Common myeloid progenitor, CD34-positive (primary cell): ENCODE measurements around the gene CLTCL1.

Experiments used
- CTCF ChIA-PET: fragments of 350-600 bp; sonication (Branson Sonifier 250); formaldehyde crosslinking; loops from one replicate; lab custom pipeline; 2021; ENCODE audit warnings: antibody characterized with exemption; lab: Charles Lee
- POLR2A ChIA-PET: fragments of 350-600 bp; sonication (Branson Sonifier 250); formaldehyde crosslinking; loops from one replicate; lab custom pipeline; 2021; ENCODE audit warnings: antibody characterized with exemption; lab: Charles Lee
- DNase-seq, 3 donors: peaks; one replicate each; pipeline versions ENCODE4 v3.0.0 to v3.0.0-alpha.2; 2013
- H3K27ac ChIP-seq, 2 experiments: 1 replicate in 1 of 2; 2 replicates in 1 of 2; pipeline ENCODE4 v1.7.0; 2013; ENCODE audit warnings: inconsistent platforms in 2 of 2, low read length in 2 of 2, mild to moderate bottlenecking in 2 of 2, low read depth in 1 of 2, moderate library complexity in 1 of 2; ENCODE audit not compliant: severe bottlenecking in 2 of 2, insufficient read depth in 1 of 2, poor library complexity in 1 of 2
- H3K27me3 ChIP-seq, 5 experiments: replicated peaks in 2 of 5; 1 replicate in 3 of 5; 2 replicates in 2 of 5; pipeline versions ENCODE4 v1.6.1 to v1.7.0; 2013; ENCODE audit warnings: low read length in 4 of 5, mild to moderate bottlenecking in 2 of 5, moderate library complexity in 2 of 5, inconsistent platforms in 1 of 5; ENCODE audit not compliant: insufficient read depth in 5 of 5, control insufficient read depth in 4 of 5
- H3K36me3 ChIP-seq, 4 experiments: 1 replicate in 2 of 4; 2 replicates in 2 of 4; pipeline versions ENCODE4 v1.6.1 to v1.7.0; 2013; ENCODE audit warnings: low read length in 3 of 4, control low read depth in 1 of 4, mild to moderate bottlenecking in 1 of 4; ENCODE audit not compliant: control insufficient read depth in 4 of 4, insufficient read depth in 4 of 4
- H3K4me1 ChIP-seq, 4 experiments: 1 replicate in 3 of 4; 2 replicates in 1 of 4; pipeline versions ENCODE4 v1.6.1 to v1.7.1; 2013; ENCODE audit warnings: low read length in 3 of 4, mild to moderate bottlenecking in 3 of 4, control low read depth in 1 of 4, inconsistent platforms in 1 of 4, moderate library complexity in 1 of 4; ENCODE audit not compliant: control insufficient read depth in 4 of 4, insufficient read depth in 4 of 4; ENCODE audit errors: control extremely low read depth in 1 of 4
- H3K4me3 ChIP-seq, 7 experiments: 1 replicate in 4 of 7; 2 replicates in 3 of 7; pipeline versions ENCODE4 v1.5.1 to v1.7.0; 2013; ENCODE audit warnings: mild to moderate bottlenecking in 7 of 7, low read length in 6 of 7, moderate library complexity in 6 of 7, inconsistent platforms in 2 of 7, low read depth in 2 of 7, control low read depth in 1 of 7; ENCODE audit not compliant: insufficient read depth in 4 of 7, control insufficient read depth in 1 of 7; ENCODE audit errors: extremely low read depth in 1 of 7
- H3K9me3 ChIP-seq, 5 experiments: 1 replicate in 4 of 5; 2 replicates in 1 of 5; pipeline versions ENCODE4 v1.6.1 to v1.7.1; 2013; ENCODE audit warnings: low read length in 4 of 5, mild to moderate bottlenecking in 2 of 5, inconsistent platforms in 1 of 5, low read depth in 1 of 5, moderate library complexity in 1 of 5; ENCODE audit not compliant: control insufficient read depth in 4 of 5, insufficient read depth in 2 of 5; ENCODE audit errors: control extremely low read depth in 1 of 5
- WGBS: methylation state at CpG from one replicate; pipeline ENCODE4 v1.1.5; 2013; ENCODE audit not compliant: insufficient coverage; 5-methylcytosine and 5-hydroxymethylcytosine counted together

Gene CLTCL1

DNA sequence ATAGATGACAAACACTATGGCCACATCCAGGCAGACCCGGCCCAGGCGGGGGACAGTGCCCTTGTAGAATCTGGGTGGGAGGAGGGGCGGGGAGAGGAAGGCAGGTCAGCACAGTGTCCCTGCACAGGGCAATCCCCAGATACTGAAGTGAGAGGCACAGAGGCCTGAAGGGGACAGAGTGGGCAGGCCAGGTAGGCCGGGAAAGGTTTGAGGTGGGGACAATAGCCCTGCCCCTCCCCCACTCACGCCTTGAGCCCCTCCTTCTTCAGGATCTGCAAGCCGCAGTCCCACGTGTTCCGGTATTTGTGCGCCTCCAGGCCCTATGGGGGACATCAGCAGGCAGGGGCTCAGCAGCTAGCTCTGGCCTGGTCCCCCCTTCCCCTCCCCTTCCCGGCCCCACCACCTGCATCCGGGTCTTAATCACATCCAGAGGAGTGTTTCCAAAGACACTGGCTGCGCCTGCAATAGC lies 115.3 kb downstream of the CLTCL1 start:
- peaks cover 0 to 25% (median 5%) of the 10 kb centered on the region in 4 experiments for H3K36me3 ChIP-seq
- ChIA-PET POLR2A (no interaction called here), CTCF (no interaction called here)
- H3K9me3 ChIP-seq, result no peaks in the 10 kb centered on the region
- H3K27me3 ChIP-seq, result no peaks in the 10 kb centered on the region
- no peak overlapping the region for H3K27ac ChIP-seq
- 84% methylated on average over 7 of the region's 12 CpGs for WGBS
- no peak overlapping the region for H3K4me3 ChIP-seq
- H3K4me1 ChIP-seq, result peaks cover 6 to 61% (median 55%) of the 10 kb centered on the region in 4 experiments
- peak in 2 of 3 donors; percentile 28 for DNase-seq

DNA sequence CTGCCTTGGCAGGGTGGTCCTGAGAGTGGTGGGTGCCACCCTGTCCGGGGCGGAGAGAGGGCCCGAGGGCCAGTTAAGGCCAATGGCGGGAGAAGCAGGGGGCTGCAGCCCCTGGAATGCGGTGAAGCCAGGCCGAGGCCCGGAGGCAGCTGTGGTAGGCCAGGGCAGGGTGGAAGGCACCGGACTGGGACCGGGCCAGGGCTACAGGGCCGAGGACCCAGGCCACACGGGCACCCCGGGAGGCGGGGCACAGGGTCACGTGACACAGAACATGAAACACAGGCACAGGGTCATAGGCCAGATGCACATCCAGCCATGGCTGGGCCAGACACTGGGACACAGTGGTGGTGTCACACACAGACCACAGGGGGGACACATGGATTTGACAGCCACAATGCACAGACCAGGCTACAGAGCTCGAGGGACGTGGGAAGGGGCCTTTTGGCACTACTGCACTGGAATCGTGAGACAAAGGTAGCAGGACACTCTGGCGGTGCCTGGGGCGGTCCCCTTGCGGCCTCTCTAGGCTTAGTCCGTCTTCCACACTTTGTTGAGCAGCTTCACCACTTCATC lies 115.8 kb downstream of the CLTCL1 start:
- Histone ChIP-seq H3K36me3 (peaks cover 0 to 25% (median 5%) of the 10 kb centered on the region in 4 experiments), H3K9me3 (no peaks in the 10 kb centered on the region), H3K4me3 (no peak overlapping the region), H3K27me3 (peaks cover 0 to 5% (median 2%) of the 10 kb centered on the region in 5 experiments), H3K27ac (no peak overlapping the region), H3K4me1 (peaks cover 6 to 66% (median 60%) of the 10 kb centered on the region in 4 experiments)
- WGBS, result 86% methylated on average over 11 of the region's 21 CpGs
- ChIA-PET POLR2A (no interaction called here), CTCF (no interaction called here)
- DNase-seq, result no peak

- WGBS, result 99% methylated on average over 7 of the region's 7 CpGs
- DNase-seq, result no peak
- POLR2A ChIA-PET, result no interaction called here
- H3K27me3 ChIP-seq, result peaks cover 0 to 11% (median 7%) of the 10 kb centered on the region in 5 experiments
- peaks cover 6 to 69% (median 63%) of the 10 kb centered on the region in 4 experiments for H3K4me1 ChIP-seq
- H3K9me3 ChIP-seq, result no peaks in the 10 kb centered on the region
- H3K27ac ChIP-seq, result peak overlapping the region in 1 of 2 experiments; percentile 20
- no peak overlapping the region for H3K4me3 ChIP-seq
- CTCF ChIA-PET, result interaction anchor here (0.9 to 1.6 kb wide), 2 partner anchors 28 kb away, joined by 3 to 7 read pairs; no protein-coding TSS in a partner anchor
- H3K36me3 ChIP-seq, result peaks cover 0 to 25% (median 5%) of the 10 kb centered on the region in 4 experiments
Measured at GRCh38 chr22:19175026-19175601, 116.4 kb downstream of the CLTCL1 start.

DNA sequence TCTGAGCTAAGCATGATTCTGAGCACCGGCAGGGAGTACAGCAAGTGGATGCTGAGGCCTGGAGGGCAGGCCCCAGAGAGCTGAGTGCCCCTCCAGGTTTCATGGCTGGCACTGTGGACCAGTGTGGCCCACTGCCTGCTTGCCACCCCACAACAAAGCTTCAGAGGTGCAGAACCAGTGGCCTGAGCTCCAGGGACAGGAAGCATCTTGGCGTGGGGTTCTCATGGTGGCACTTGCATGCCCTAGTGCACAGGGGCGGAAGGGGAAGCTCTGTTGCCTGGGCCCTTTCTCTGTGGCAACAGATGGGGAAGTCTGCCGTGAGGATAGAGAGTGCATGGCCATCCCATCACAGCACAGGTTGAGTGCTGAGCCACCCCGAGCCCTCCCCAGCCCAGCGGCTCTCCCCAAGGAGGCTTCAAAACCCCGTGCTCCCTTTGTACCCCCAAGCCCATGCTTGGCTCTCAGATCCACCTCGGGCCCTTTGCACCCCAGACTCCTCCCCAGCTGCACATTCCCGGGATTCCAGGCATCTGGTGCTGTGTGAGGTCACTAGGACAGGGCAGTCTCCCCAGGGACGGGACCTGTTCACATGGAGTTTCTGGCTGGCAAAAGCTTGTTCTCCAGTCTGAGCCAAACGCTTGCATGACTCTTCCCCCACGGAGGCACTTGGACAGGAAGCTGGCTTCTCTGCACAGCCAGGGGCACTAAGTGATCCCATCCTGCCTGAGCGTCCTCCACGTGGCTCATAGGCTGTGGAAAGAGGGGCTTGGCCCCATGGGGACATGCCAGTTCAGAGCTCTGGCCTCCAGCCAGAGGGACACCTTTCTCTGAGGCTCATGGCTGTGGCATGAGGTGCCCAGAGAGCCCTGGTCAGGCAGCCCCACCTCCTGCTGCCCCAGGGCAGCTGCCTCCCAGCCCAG lies 117.2 kb downstream of the CLTCL1 start:
- CTCF ChIA-PET, result interaction anchor here (0.9 to 1.7 kb wide), 4 partner anchors 20 to 28 kb away, joined by 3 to 7 read pairs (median 4); no protein-coding TSS in a partner anchor
- H3K27me3 ChIP-seq, result peaks cover 0 to 18% (median 12%) of the 10 kb centered on the region in 5 experiments
- peak overlapping the region in 1 of 2 experiments; percentile 20 for H3K27ac ChIP-seq
- DNase-seq, result peak; percentile 18 to 77 (median 74)
- POLR2A ChIA-PET, result interaction anchor here (0.6 kb wide), 1 partner anchor 189 kb away, joined by 3 read pairs; no protein-coding TSS in a partner anchor
- peak overlapping the region in 1 of 7 experiments; percentile 28 for H3K4me3 ChIP-seq
- H3K9me3 ChIP-seq, result no peaks in the 10 kb centered on the region
- WGBS, result 65% methylated on average over 14 of the region's 14 CpGs
- peaks cover 6 to 69% (median 63%) of the 10 kb centered on the region in 4 experiments for H3K4me1 ChIP-seq
- H3K36me3 ChIP-seq, result peaks cover 0 to 25% (median 5%) of the 10 kb centered on the region in 4 experiments

GRCh38 chr22:19173047-19174035 lies 118.2 kb downstream of the CLTCL1 start:
- H3K27ac ChIP-seq, result peak overlapping the region; percentile 61 to 93
- peaks cover 6 to 63% (median 59%) of the 10 kb centered on the region in 4 experiments for H3K4me1 ChIP-seq
- ChIA-PET CTCF (interaction anchor here (1.1 to 1.7 kb wide), 5 partner anchors 19 to 39 kb away, joined by 3 to 7 read pairs (median 4); partner anchors contain the start of gene ESS2), POLR2A (interaction anchor here (0.6 kb wide), 1 partner anchor 190 kb away, joined by 3 read pairs; no protein-coding TSS in a partner anchor)
- H3K36me3 ChIP-seq, result peaks cover 0 to 25% (median 5%) of the 10 kb centered on the region in 4 experiments
- no peaks in the 10 kb centered on the region for H3K9me3 ChIP-seq
- peak overlapping the region in 4 of 7 experiments; percentile 20 to 92 (median 86) for H3K4me3 ChIP-seq
- peaks cover 0 to 29% (median 21%) of the 10 kb centered on the region in 5 experiments for H3K27me3 ChIP-seq
- WGBS, result 82% methylated on average over 14 of the region's 19 CpGs
- DNase-seq, result no peak
